DOHH2 (cell line): ENCODE measurements around the gene MARCO.

ENCODE experiments used
- H3F3A ChIP-seq: fragments of 200-600 bp; sonication (generic), shearing (Covaris generic); 2 replicates; pipeline ENCODE4 v1.6.0; 2016; ENCODE audit warnings: antibody characterized with exemption, mild to moderate bottlenecking; ENCODE audit not compliant: control insufficient read depth, insufficient read depth
- H3K27ac ChIP-seq: fragments of 200-600 bp; sonication (generic); 2 replicates; pipeline ENCODE4 v1.5.1; 2014; ENCODE audit warnings: low read depth, mild to moderate bottlenecking, low read length, moderate library complexity
- H3K27me3 ChIP-seq: fragments of 200-600 bp; sonication (generic); 2 replicates; pipeline ENCODE4 v1.6.1; 2014; ENCODE audit warnings: mild to moderate bottlenecking, low read length, mixed read lengths; ENCODE audit not compliant: control insufficient read depth
- H3K36me3 ChIP-seq: fragments of 200-600 bp; sonication (generic); 2 replicates; pipeline ENCODE4 v1.6.1; 2014; ENCODE audit warnings: mild to moderate bottlenecking, low read length, moderate library complexity, mixed read lengths; ENCODE audit not compliant: control insufficient read depth
- H3K4me1 ChIP-seq: fragments of 200-600 bp; sonication (generic); 2 replicates; pipeline ENCODE4 v1.6.1; 2014; ENCODE audit warnings: mild to moderate bottlenecking, low read length, mixed read lengths; ENCODE audit not compliant: control insufficient read depth
- H3K4me2 ChIP-seq: fragments of 200-600 bp; sonication (generic); 2 replicates; pipeline ENCODE4 v1.6.0; 2014; ENCODE audit warnings: mild to moderate bottlenecking, low read length, moderate library complexity
- H3K4me3 ChIP-seq: fragments of 200-600 bp; sonication (generic); 2 replicates; pipeline ENCODE4 v1.5.1; 2014; ENCODE audit warnings: mild to moderate bottlenecking, low read length, mixed read lengths
- H3K79me2 ChIP-seq: fragments of 200-600 bp; sonication (generic); 2 replicates; pipeline ENCODE4 v1.6.1; 2014; ENCODE audit warnings: mild to moderate bottlenecking, low read length, mixed read lengths; ENCODE audit not compliant: control insufficient read depth
- H3K9me2 ChIP-seq: fragments of 200-600 bp; sonication (generic); replicated peaks from 2 replicates; pipeline ENCODE4 v1.6.1; 2014; ENCODE audit warnings: mild to moderate bottlenecking, low read length, mixed read lengths; ENCODE audit not compliant: control insufficient read depth
- H3K9me3 ChIP-seq: fragments of 200-600 bp; sonication (generic); 2 replicates; pipeline ENCODE4 v1.6.1; 2014; ENCODE audit warnings: antibody characterized with exemption, low read length, mixed read lengths; ENCODE audit not compliant: control insufficient read depth, insufficient read depth
- H4K20me1 ChIP-seq: fragments of 200-600 bp; sonication (generic); 2 replicates; pipeline ENCODE4 v1.6.0; 2014; ENCODE audit warnings: low read depth, mild to moderate bottlenecking, antibody characterized with exemption, low read length, moderate library complexity; ENCODE audit not compliant: control insufficient read depth, insufficient read depth
- EZH2phosphoT487 ChIP-seq: fragments of 200-600 bp; sonication (generic); IDR thresholded peaks from 2 replicates; pipeline ENCODE4 v1.6.1; 2017; ENCODE audit warnings: borderline replicate concordance, mild to moderate bottlenecking, antibody characterized with exemption, low read length, moderate library complexity, mixed read lengths
- TF ChIP-seq, protein P1 (sequence below): fragments of 200-600 bp; sonication (generic); IDR thresholded peaks from one replicate; pipeline ENCODE4 v1.5.1; 2014; ENCODE audit warnings: antibody characterized with exemption, mild to moderate bottlenecking, low read depth, low read length; ENCODE audit not compliant: poor library complexity, severe bottlenecking

The MARCO gene

GRCh38 chr2:119010336-119010735 is 68.3 kb downstream of the MARCO start:
- no peak for TF ChIP-seq EZH2phosphoT487
- TF ChIP-seq, protein P1, sequence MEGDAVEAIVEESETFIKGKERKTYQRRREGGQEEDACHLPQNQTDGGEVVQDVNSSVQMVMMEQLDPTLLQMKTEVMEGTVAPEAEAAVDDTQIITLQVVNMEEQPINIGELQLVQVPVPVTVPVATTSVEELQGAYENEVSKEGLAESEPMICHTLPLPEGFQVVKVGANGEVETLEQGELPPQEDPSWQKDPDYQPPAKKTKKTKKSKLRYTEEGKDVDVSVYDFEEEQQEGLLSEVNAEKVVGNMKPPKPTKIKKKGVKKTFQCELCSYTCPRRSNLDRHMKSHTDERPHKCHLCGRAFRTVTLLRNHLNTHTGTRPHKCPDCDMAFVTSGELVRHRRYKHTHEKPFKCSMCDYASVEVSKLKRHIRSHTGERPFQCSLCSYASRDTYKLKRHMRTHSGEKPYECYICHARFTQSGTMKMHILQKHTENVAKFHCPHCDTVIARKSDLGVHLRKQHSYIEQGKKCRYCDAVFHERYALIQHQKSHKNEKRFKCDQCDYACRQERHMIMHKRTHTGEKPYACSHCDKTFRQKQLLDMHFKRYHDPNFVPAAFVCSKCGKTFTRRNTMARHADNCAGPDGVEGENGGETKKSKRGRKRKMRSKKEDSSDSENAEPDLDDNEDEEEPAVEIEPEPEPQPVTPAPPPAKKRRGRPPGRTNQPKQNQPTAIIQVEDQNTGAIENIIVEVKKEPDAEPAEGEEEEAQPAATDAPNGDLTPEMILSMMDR, result no peak
- Histone ChIP-seq H3K9me3 (no peaks in the 10 kb centered on the region), H3F3A (no peaks in the 10 kb centered on the region), H3K4me3 (no peak overlapping the region), H4K20me1 (no peaks in the 10 kb centered on the region), H3K27me3 (peaks cover 13% of the 10 kb centered on the region), H3K79me2 (no peaks in the 10 kb centered on the region), H3K36me3 (no peaks in the 10 kb centered on the region), H3K4me2 (no peak overlapping the region), H3K27ac (no peak overlapping the region), H3K4me1 (no peaks in the 10 kb centered on the region), H3K9me2 (no peaks in the 10 kb centered on the region)

DNA sequence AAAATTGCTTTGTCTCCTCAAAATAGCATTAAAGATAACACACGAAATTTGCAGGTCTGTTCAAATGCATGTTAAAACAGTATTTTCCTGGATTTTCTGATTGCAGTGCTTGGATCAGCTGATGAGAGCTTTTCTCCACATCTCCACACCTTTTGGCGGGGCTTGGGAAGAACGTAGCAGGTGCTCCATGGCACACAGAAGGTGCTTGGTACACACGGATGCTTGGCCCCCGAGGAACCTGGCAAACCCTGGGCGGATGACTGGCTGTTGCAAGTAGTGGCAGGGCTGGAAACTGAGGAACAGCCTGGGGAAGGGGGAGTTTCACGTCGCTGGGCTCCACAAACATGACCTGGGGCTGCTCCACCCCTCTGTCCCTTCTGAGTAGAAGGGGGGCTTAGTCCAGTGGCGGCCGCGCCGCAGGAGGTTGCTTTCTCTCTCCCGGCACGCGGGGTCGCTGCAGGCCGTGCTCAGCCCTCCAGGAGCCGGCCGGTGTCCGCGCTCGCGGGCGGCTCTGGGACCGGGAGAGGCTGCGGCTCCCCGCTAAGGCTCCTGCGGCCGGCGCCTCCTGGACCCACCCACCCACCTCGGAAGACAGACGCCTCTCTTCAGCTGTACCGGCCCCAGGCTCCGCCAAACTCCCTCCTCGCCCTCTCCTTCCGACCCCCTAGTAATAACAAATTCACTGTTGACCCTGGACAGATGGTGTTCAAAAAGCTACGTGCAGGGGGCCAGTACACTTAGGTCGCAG is 69.3 kb downstream of the MARCO start:
- H3K79me2 ChIP-seq, result no peaks in the 10 kb centered on the region
- TF ChIP-seq EZH2phosphoT487, result no peak
- TF ChIP-seq, protein P1, result peak; percentile 44
- H3K4me2 ChIP-seq, result no peak overlapping the region
- H3K27me3 ChIP-seq, result peaks cover 13% of the 10 kb centered on the region
- H3F3A ChIP-seq, result no peaks in the 10 kb centered on the region
- no peaks in the 10 kb centered on the region for H3K36me3 ChIP-seq
- H3K4me1 ChIP-seq, result no peaks in the 10 kb centered on the region
- H4K20me1 ChIP-seq, result no peaks in the 10 kb centered on the region
- no peak overlapping the region for H3K4me3 ChIP-seq
- H3K9me3 ChIP-seq, result no peaks in the 10 kb centered on the region
- no peak overlapping the region for H3K27ac ChIP-seq
- no peaks in the 10 kb centered on the region for H3K9me2 ChIP-seq

DNA sequence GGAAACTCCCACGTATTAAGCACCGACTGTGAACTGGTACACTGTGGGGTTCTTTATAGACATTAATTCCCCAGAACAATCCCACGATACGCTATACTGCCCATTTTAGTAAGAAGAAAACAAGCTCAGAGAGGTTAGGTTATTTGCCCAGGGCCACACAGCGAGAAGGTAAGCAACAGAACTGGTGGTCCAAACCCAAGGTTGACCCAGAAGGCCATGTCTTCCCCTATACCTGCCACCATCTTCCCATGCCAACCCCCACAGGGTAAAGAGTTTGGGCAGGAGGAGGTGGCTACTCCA is 69.9 kb downstream of the MARCO start:
- H3K27me3 ChIP-seq, result peaks cover 13% of the 10 kb centered on the region
- H3K4me1 ChIP-seq, result no peaks in the 10 kb centered on the region
- H3K4me3 ChIP-seq, result no peak overlapping the region
- H4K20me1 ChIP-seq, result no peaks in the 10 kb centered on the region
- H3K9me3 ChIP-seq, result no peaks in the 10 kb centered on the region
- TF ChIP-seq EZH2phosphoT487, result no peak
- TF ChIP-seq, protein P1, result no peak
- H3K79me2 ChIP-seq, result no peaks in the 10 kb centered on the region
- no peak overlapping the region for H3K27ac ChIP-seq
- no peaks in the 10 kb centered on the region for H3F3A ChIP-seq
- no peaks in the 10 kb centered on the region for H3K9me2 ChIP-seq
- no peaks in the 10 kb centered on the region for H3K36me3 ChIP-seq
- no peak overlapping the region for H3K4me2 ChIP-seq
